Cerebellar cortex (tissue), 1 donor: ENCODE measurements around the gene NCKAP5L.
"Not testable (repeated sequence)": the region's sequence is repeated elsewhere in the genome, so short reads cannot be mapped to it uniquely, and the experiment has no call there.

Source experiments
- DNase-seq: peaks from one replicate; pipeline ENCODE4 v3.0.0-alpha.2; 2015; ENCODE audit warnings: low spot score

Gene NCKAP5L

GRCh38 chr12:49864798-49865090, 36.5 kb upstream of the NCKAP5L start:
- no peak for DNase-seq

- no peak for DNase-seq
Observed at GRCh38 chr12:49863946-49864797, 36.0 kb upstream of the NCKAP5L start.

- DNase-seq = not testable (repeated sequence)
Observed at GRCh38 chr12:49860921-49861320, 32.7 kb upstream of the NCKAP5L start.

- DNase-seq = not testable (repeated sequence)
Observed at GRCh38 chr12:49855890-49856289, 27.7 kb upstream of the NCKAP5L start.

- DNase-seq = no peak
Observed at GRCh38 chr12:49854976-49855375, 26.8 kb upstream of the NCKAP5L start.

GRCh38 chr12:49853671-49854070, 25.5 kb upstream of the NCKAP5L start:
- no peak for DNase-seq

- DNase-seq = no peak
Observed at GRCh38 chr12:49847161-49847560, 18.9 kb upstream of the NCKAP5L start.

GRCh38 chr12:49846032-49846431, 17.8 kb upstream of the NCKAP5L start:
- no peak for DNase-seq

- no peak for DNase-seq
Observed at GRCh38 chr12:49843876-49844437, 15.7 kb upstream of the NCKAP5L start.

- DNase-seq = no peak
Observed at GRCh38 chr12:49843411-49843810, 15.2 kb upstream of the NCKAP5L start.

GRCh38 chr12:49842519-49843352, 14.5 kb upstream of the NCKAP5L start, which contains the start of gene BCDIN3D:
Gene BCDIN3D (minus strand): TSS chr12:49843106. CDS start chr12:49843087, 19 bp downstream.
- peak; percentile 93 for DNase-seq

GRCh38 chr12:49838973-49839633, 10.9 kb upstream of the NCKAP5L start:
- peak; percentile 33 for DNase-seq

- no peak for DNase-seq
Observed at GRCh38 chr12:49832836-49833421, 4.7 kb upstream of the NCKAP5L start.

GRCh38 chr12:49831717-49832116, 3.5 kb upstream of the NCKAP5L start:
- DNase-seq = no peak

- DNase-seq = peak; percentile 65
Observed at GRCh38 chr12:49827401-49828099, 663 bp downstream of the NCKAP5L start.

- no peak for DNase-seq
Observed at GRCh38 chr12:49827051-49827400, 1.2 kb downstream of the NCKAP5L start.

- DNase-seq = no peak
Observed at GRCh38 chr12:49825971-49826421, 2.2 kb downstream of the NCKAP5L start.

- no peak for DNase-seq
Observed at GRCh38 chr12:49825360-49825970, 2.7 kb downstream of the NCKAP5L start.

- no peak for DNase-seq
Observed at GRCh38 chr12:49824895-49825294, 3.3 kb downstream of the NCKAP5L start.

- DNase-seq = no peak
Observed at GRCh38 chr12:49824416-49824815, 3.8 kb downstream of the NCKAP5L start.

GRCh38 chr12:49823951-49824350, 4.3 kb downstream of the NCKAP5L start:
- DNase-seq = no peak
